SK-N-SH (cell line): ENCODE results near the gene MTG1. TPM values are rescaled to one million over a fixed set of nuclear protein-coding genes. Genes with fewer than 3 reads are reported as not detected.

Experiments
- CTCF ChIA-PET: fragments of 300-600, 350-600 bp; formaldehyde crosslinking; extraction: SDS; loops from one replicate; lab custom pipeline; 2021; lab: Yijun Ruan, JAX
- POLR2A ChIA-PET: fragments of 350-600 bp; sonication (Branson Sonifier 250); formaldehyde crosslinking; extraction: SDS; loops from one replicate; lab custom pipeline; 2020; ENCODE audit warnings: antibody characterized with exemption, inconsistent platforms; lab: Yijun Ruan, JAX
- DNase-seq: peaks from one replicate; pipeline ENCODE4 v3.0.0; 2012
- H2AFZ ChIP-seq: fragments of 200-600 bp; sonication (generic); 2 replicates; pipeline ENCODE4 v1.8.1; 2016; ENCODE audit warnings: antibody characterized with exemption, mild to moderate bottlenecking, low read depth
- H3F3A ChIP-seq: fragments of 200-600 bp; sonication (generic); replicated peaks from 2 replicates; pipeline ENCODE3; 2016; ENCODE audit warnings: antibody characterized with exemption, mild to moderate bottlenecking; ENCODE audit not compliant: insufficient read depth
- H3K27ac ChIP-seq, 2 experiments: fragments of 200-500 bp in 1 of 2; fragments of 200-600 bp in 1 of 2; sonication (Bioruptor generic) in 1 of 2; sonication (generic), shearing (Covaris generic) in 1 of 2; 2 replicates each; pipeline versions ENCODE4 v1.5.1 to v1.6.1; 2014 to 2016; ENCODE audit warnings: low read depth in 2 of 2, inconsistent platforms in 1 of 2, low read length in 1 of 2, mild to moderate bottlenecking in 1 of 2, mixed read lengths in 1 of 2
- H3K27me3 ChIP-seq: fragments of 200-600 bp; sonication (generic), shearing (Covaris generic); 2 replicates; pipeline ENCODE4 v1.6.1; 2016; ENCODE audit warnings: mixed run types; ENCODE audit not compliant: insufficient read depth
- H3K36me3 ChIP-seq, 2 experiments: fragments of 200-500 bp in 1 of 2; fragments of 200-600 bp in 1 of 2; sonication (Bioruptor generic) in 1 of 2; sonication (generic) in 1 of 2; replicated peaks in 1 of 2; 2 replicates each; pipeline versions ENCODE3 to v1.5.1; 2014 to 2016; ENCODE audit warnings: low read length in 1 of 2, mild to moderate bottlenecking in 1 of 2; ENCODE audit not compliant: insufficient read depth in 2 of 2, control insufficient read depth in 1 of 2
- H3K4me1 ChIP-seq, 2 experiments: fragments of 200-500 bp in 1 of 2; fragments of 200-600 bp in 1 of 2; sonication (Bioruptor generic) in 1 of 2; sonication (generic), shearing (Covaris generic) in 1 of 2; 2 replicates each; pipeline versions ENCODE4 v1.5.1 to v1.6.1; 2014 to 2016; ENCODE audit warnings: low read depth in 1 of 2, low read length in 1 of 2, mixed run types in 1 of 2; ENCODE audit not compliant: insufficient read depth in 2 of 2, control insufficient read depth in 1 of 2
- H3K4me2 ChIP-seq: fragments of 200-600 bp; sonication (generic), shearing (Covaris generic); 2 replicates; pipeline ENCODE4 v1.6.1; 2017; ENCODE audit warnings: mixed run types
- H3K4me3 ChIP-seq, 2 experiments: fragments of 200-500 bp in 1 of 2; fragments of 200-600 bp in 1 of 2; sonication (Bioruptor generic) in 1 of 2; sonication (generic), shearing (Covaris generic) in 1 of 2; 2 replicates each; pipeline versions ENCODE4 v1.5.1 to v1.8.1; 2014 to 2016; ENCODE audit warnings: low read depth in 2 of 2, inconsistent platforms in 1 of 2, low read length in 1 of 2, mild to moderate bottlenecking in 1 of 2, mixed read lengths in 1 of 2, moderate library complexity in 1 of 2
- H3K79me2 ChIP-seq: fragments of 200-600 bp; sonication (generic); 2 replicates; pipeline ENCODE4 v1.8.1; 2017; ENCODE audit warnings: mild to moderate bottlenecking; ENCODE audit not compliant: insufficient read depth
- H3K9ac ChIP-seq: fragments of 200-600 bp; sonication (generic); 2 replicates; pipeline ENCODE4 v1.6.1; 2017; ENCODE audit warnings: mixed run types
- H3K9me2 ChIP-seq: fragments of 200-600 bp; sonication (generic); 2 replicates; pipeline ENCODE4 v1.6.1; 2017; ENCODE audit warnings: mixed run types
- H3K9me3 ChIP-seq: fragments of 200-600 bp; sonication (generic); 2 replicates; pipeline ENCODE4 v1.6.1; 2017; ENCODE audit warnings: mixed run types, mild to moderate bottlenecking, moderate library complexity
- H4K20me1 ChIP-seq: fragments of 200-600 bp; sonication (generic); 2 replicates; pipeline ENCODE4 v1.6.1; 2017; ENCODE audit warnings: mild to moderate bottlenecking, mixed run types; ENCODE audit not compliant: insufficient read depth
- CHD2 ChIP-seq: fragments of 150-350 bp; IDR thresholded peaks from 2 replicates; pipeline ENCODE4 v1.6.1; 2018; ENCODE audit warnings: low read length; ENCODE audit not compliant: partially characterized antibody
- EP300 ChIP-seq, 2 experiments: IDR thresholded peaks; 2 replicates each; pipeline versions ENCODE4 v1.4.0 to v1.6.1; 2012; ENCODE audit warnings: borderline replicate concordance in 1 of 2, low read depth in 1 of 2, low read length in 1 of 2
- FOSL2 ChIP-seq: IDR thresholded peaks from 2 replicates; pipeline ENCODE4 v1.4.0; 2012; ENCODE audit warnings: low read depth, mild to moderate bottlenecking, moderate library complexity, borderline replicate concordance
- FOXJ3 ChIP-seq: sonication (generic); formaldehyde crosslinking; IDR thresholded peaks from 2 replicates; pipeline ENCODE4 v1.5.1; 2020; ENCODE audit warnings: mild to moderate bottlenecking, missing genetic modification reagents
- FOXM1 ChIP-seq: IDR thresholded peaks from 2 replicates; pipeline ENCODE4 v1.4.0; 2012; ENCODE audit warnings: low read depth, mild to moderate bottlenecking
- GABPA ChIP-seq: IDR thresholded peaks from 2 replicates; pipeline ENCODE4 v1.4.0; 2012; ENCODE audit warnings: low read depth, mild to moderate bottlenecking
- MAX ChIP-seq: IDR thresholded peaks from 2 replicates; pipeline ENCODE4 v1.4.0; 2012; ENCODE audit warnings: low read depth
- MEF2A ChIP-seq: IDR thresholded peaks from 2 replicates; pipeline ENCODE4 v1.4.0; 2012; ENCODE audit warnings: low read depth, borderline replicate concordance
- MXI1 ChIP-seq: IDR thresholded peaks from 2 replicates; pipeline ENCODE4 v1.6.1; 2012; ENCODE audit warnings: mild to moderate bottlenecking, low read depth, low read length, improper control_type of control experiment
- NFIC ChIP-seq: IDR thresholded peaks from 2 replicates; pipeline ENCODE4 v1.4.0; 2012; ENCODE audit warnings: borderline replicate concordance
- PBX3 ChIP-seq: IDR thresholded peaks from 2 replicates; pipeline ENCODE4; 2012
- POLR2AphosphoS5 ChIP-seq: IDR thresholded peaks from 2 replicates; pipeline ENCODE4 v1.6.1; 2012; ENCODE audit warnings: low read depth, low read length
- RAD21 ChIP-seq: IDR thresholded peaks from 2 replicates; pipeline ENCODE4 v1.6.1; 2012; ENCODE audit warnings: mild to moderate bottlenecking, low read length
- RCOR1 ChIP-seq: fragments of 150-350 bp; IDR thresholded peaks from 2 replicates; pipeline ENCODE4 v1.6.1; 2017; ENCODE audit warnings: antibody characterized with exemption, low read length
- RFX5 ChIP-seq: IDR thresholded peaks from 2 replicates; pipeline ENCODE4 v1.6.1; 2012; ENCODE audit warnings: mild to moderate bottlenecking, improper control_type of control experiment, low read length
- RXRA ChIP-seq: IDR thresholded peaks from 2 replicates; pipeline ENCODE4 v1.4.0; 2012; ENCODE audit warnings: low read depth, mild to moderate bottlenecking, borderline replicate concordance
- TAF1 ChIP-seq: IDR thresholded peaks from 2 replicates; pipeline ENCODE4 v1.6.1; 2012; ENCODE audit warnings: low read depth, mild to moderate bottlenecking, low read length, moderate library complexity, borderline replicate concordance
- TEAD4 ChIP-seq: IDR thresholded peaks from 2 replicates; pipeline ENCODE4 v1.4.0; 2012; ENCODE audit warnings: mild to moderate bottlenecking, borderline replicate concordance; ENCODE audit not compliant: insufficient read depth
- USF1 ChIP-seq: IDR thresholded peaks from 2 replicates; pipeline ENCODE4 v1.4.0; 2012; ENCODE audit warnings: low read depth, borderline replicate concordance
- WGBS: methylation state at CpG from one replicate; pipeline ENCODE4 v1.1.6; 2017; ENCODE audit warnings: low lambda C conversion rate; 5-methylcytosine and 5-hydroxymethylcytosine counted together
- polyA plus RNA-seq, 3 experiments: library from polyadenylated mRNA; depleted of rRNA; stranded (reverse); fragments of >200 nt; gene quantifications; 2 replicates each; pipeline ENCODE4 v1.2.3, GENCODE V29; 2012

The MTG1 gene
- polyA plus RNA-seq, 1 of the 3 experiments (the other 2 are of a cell fraction), result 86.4 TPM

- peaks cover 0 to 3% of the 10 kb centered on the region in 2 experiments for H3K36me3 ChIP-seq
- CTCF ChIA-PET, result no interaction called here
- H3K79me2 ChIP-seq, result no peaks in the 10 kb centered on the region
- H2AFZ ChIP-seq, result no peak overlapping the region
- H3F3A ChIP-seq, result no peaks in the 10 kb centered on the region
- 0 out of 2 replicates have a peak, but pooled peaks cover 23% of the 10 kb centered on the region for H3K9me3 ChIP-seq
- POLR2A ChIA-PET, result no interaction called here
- no peak overlapping the region for H3K4me3 ChIP-seq
- no peak for TF ChIP-seq RXRA
- TF ChIP-seq RCOR1, result no peak
- no peak for TF ChIP-seq NFIC
- TF ChIP-seq MXI1, result no peak
- no peak for TF ChIP-seq MAX
- no peak for TF ChIP-seq FOXJ3
- TF ChIP-seq GABPA, result no peak
- no peak for TF ChIP-seq MEF2A
- no peak for TF ChIP-seq EP300 (IDR thresholded peaks at IDR 0.05; ENCODE audit: borderline replicate concordance in 1 of 2, low read depth in 1 of 2, low read length in 1 of 2)
- no peak for TF ChIP-seq FOSL2
- TF ChIP-seq RFX5, result no peak
- TF ChIP-seq POLR2AphosphoS5, result no peak
- no peak for TF ChIP-seq TEAD4
- DNase-seq, result no peak
- WGBS, result 78% methylated on average over 11 of the region's 11 CpGs
- no peak overlapping the region for H3K9ac ChIP-seq
- no peaks in the 10 kb centered on the region for H3K4me1 ChIP-seq
- H3K27me3 ChIP-seq, result no peaks in the 10 kb centered on the region
- H4K20me1 ChIP-seq, result no peaks in the 10 kb centered on the region
- H3K4me2 ChIP-seq, result no peak overlapping the region
- no peaks in the 10 kb centered on the region for H3K9me2 ChIP-seq
- H3K27ac ChIP-seq, result no peak overlapping the region
These were observed 53.0 kb downstream of the MTG1 start for GRCh38 chr10:133446979-133447378.

- no peak overlapping the region for H3K4me3 ChIP-seq
- no peaks in the 10 kb centered on the region for H3K27me3 ChIP-seq
- H3K4me1 ChIP-seq, result no peaks in the 10 kb centered on the region
- H3K9me2 ChIP-seq, result no peaks in the 10 kb centered on the region
- H3K4me2 ChIP-seq, result no peak overlapping the region
- no peak for DNase-seq
- H3K79me2 ChIP-seq, result no peaks in the 10 kb centered on the region
- ChIA-PET CTCF (interaction anchor here (1.9 kb wide), 1 partner anchor 11 kb away, joined by 4 read pairs; no protein-coding TSS in a partner anchor), POLR2A (no interaction called here)
- H3K9me3 ChIP-seq, result 0 out of 2 replicates have a peak, but pooled peaks cover 23% of the 10 kb centered on the region
- peaks cover 0 to 3% of the 10 kb centered on the region in 2 experiments for H3K36me3 ChIP-seq
- no peak overlapping the region for H3K9ac ChIP-seq
- no peak overlapping the region for H2AFZ ChIP-seq
- no peaks in the 10 kb centered on the region for H4K20me1 ChIP-seq
- no peak overlapping the region for H3K27ac ChIP-seq
- TF ChIP-seq RAD21 (no peak), POLR2AphosphoS5 (no peak), CHD2 (no peak), FOXJ3 (no peak), USF1 (no peak), NFIC (no peak), FOXM1 (no peak), MEF2A (no peak), TAF1 (no peak), MXI1 (no peak), RXRA (no peak), RCOR1 (no peak), FOSL2 (no peak), PBX3 (no peak)
- no peaks in the 10 kb centered on the region for H3F3A ChIP-seq
These were observed 54.2 kb downstream of the MTG1 start for GRCh38 chr10:133448120-133448519.
